Measurements from ENCODE around the gene KDM1A.
A peak's percentile ranks its signal among the peaks of the same experiment; 100 is the strongest.

The KDM1A gene

DNA sequence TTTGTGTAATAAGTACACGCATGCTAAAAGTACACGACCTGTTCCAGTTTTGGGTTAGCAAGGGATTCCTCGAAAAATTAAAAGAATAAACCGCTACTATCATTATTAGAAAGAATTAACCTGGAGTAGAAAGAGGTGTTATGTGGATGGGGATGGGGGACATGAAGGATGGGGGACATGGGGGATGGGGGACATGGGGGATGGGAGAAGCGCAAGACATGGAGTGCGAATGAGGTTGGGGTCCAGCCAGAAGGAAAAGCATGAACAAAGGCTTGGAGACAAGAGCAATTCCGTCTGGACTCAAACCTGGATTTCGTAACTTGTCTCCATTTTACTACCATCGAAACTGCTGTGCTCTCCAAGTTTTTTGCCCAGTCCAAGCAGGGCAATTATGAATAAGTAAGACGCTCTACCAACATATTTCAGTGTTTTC lies 591 bp upstream of the KDM1A start:
- no peak for DNase-seq

DNA sequence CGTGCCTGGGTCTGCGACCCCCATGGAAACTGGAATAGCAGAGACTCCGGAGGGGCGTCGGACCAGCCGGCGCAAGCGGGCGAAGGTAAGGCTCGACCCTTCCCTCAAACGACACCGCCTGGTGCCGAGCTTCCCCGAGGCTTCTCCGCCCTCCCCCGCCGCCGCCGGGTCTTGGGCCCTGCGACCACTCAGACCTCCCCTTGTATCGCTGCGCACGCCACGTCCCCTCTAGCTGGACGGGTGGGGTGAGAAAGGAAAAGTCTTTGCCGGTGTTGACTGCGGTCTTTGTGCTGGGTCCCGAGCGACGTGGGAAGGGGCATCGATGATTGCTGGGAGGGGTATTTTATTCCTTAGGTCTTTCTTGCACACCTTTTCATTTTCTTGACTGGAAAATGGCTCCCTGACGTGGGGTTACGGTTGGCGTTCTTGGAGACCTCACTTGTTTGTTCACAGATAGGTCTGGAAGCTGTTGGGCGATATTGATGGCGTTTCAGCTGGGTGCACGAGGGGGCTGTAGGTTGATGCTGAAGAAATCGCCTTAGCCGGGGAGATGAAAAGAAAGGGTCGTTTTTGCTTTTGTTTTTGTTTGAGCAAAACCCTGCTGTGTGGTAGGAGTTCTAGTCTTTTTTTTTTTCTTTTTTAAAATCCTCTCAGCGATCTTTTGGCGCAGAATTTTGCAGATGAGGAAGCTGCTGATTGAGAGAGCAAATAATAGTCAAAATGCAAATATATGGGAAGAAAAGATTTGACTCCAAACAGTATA lies 776 bp downstream of the KDM1A start:
- DNase-seq = peak; percentile 54

DNA sequence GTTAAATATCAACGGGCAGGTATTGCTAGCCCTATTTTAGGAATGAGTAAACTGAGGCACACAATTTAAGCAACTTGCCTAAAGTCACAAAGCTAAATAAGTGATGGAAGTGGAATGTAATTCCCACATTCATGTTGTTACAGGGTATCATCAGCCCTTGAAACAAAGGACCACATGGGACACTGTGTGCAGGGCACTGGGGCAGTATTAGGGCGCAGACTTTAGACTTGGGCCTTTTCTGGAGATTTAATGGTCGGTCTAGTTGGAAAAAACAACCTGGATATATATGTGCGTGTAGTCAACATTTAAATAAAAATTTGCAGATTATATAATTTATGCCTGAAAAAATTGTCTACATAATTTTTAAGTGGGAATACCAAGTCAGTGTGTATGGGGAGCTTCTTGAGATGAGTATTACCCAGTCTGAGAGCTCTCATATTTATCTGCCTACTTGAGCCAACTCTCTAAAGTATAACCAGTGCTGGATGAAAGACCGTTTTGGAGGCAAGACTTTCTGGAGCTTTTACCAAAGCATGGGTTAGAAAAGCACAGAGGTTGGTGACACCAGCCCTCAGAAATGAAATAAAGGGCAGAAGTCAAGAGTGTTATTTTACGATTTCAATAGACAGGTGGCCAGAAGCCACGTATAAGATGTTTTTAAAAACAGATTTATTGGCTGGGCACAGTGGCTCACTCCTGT lies 1.6 kb downstream of the KDM1A start:
- DNase-seq = no peak

DNA sequence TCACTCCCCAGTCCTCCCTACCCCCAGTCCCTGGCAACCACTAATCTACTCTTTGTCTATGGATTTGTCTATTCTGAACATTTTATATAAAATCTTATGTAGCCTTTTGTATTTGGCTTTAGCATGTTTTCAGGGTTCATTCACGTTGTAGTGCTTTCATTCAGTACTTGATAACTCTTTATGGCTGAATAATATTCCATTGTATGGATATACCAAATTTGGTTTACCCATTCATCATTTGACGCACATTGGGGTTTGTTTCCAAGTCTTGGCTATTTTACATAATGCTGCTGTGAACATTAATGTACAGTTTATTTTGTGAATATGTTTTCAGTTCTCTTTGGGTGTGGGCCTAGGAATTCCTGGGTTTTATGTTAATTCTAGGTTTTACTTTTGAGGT lies 2.6 kb downstream of the KDM1A start:
- no peak for DNase-seq

GRCh38 chr1:23023174-23023845 lies 4.0 kb downstream of the KDM1A start:
- no peak for DNase-seq

DNA sequence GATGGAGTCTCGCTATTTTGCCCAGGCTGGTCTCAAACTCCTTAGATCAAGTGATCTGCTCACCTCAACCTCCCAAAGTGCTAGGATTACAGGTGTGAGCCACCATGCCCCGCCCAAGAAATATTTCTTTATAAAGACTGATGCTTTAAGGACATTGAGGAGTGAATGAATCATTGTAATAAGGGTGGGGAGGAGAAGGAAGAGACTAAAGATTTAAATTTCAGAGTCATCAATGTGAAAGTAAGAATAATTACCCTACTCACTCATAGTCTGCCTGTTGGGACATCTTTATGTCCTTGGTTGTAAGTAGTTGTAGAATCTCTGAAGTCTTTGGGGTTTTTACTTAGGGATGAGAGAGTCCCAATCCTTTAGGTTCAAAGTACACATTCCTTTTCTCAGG lies 7.3 kb downstream of the KDM1A start:
- no peak for DNase-seq

DNA sequence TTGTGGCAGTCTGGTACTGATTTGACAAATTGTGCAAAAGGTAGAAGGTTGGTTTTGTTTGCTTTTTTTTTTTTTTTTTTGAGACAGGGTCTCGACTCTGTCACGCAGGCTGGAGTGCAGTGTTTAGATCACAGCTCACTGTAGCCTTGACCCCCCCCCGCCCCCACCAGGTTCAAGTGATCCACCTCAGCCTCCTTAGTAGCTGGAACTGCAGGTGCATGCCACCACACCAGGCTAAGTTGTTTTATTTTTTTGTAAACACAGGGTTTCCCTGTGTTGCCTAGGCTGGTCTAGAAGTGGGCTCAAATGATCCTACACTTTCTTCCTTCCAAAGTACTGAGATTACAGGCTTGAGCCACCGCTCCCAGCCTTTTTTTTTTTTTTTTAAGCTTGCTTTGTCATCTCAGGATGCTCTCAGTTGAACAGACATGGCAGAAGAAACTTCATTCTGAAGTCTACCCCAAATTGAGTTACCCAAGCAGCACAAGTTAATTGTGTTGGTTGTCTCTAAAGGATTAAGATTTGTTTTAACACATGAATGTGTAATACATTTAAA lies 8.2 kb downstream of the KDM1A start:
- DNase-seq = no peak

DNA sequence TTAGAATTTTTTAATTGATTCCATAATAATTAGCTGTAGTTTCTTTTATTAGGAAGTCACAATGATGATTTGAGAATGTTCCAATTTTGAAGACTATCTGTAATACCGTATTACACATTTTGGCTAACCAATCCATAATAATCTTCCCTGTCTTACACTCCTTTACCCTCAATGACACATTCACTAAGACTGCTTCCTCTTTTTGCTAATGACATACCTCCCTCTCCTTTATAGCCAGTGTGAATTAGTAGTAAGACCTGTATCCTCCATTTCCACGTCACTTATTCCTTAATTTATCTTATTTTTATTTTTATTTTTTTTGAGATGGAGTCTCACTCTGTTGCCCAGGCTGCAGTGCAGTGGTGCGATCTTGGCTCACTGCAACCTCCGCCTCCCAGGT lies 10.1 kb downstream of the KDM1A start:
- no peak for DNase-seq

DNA sequence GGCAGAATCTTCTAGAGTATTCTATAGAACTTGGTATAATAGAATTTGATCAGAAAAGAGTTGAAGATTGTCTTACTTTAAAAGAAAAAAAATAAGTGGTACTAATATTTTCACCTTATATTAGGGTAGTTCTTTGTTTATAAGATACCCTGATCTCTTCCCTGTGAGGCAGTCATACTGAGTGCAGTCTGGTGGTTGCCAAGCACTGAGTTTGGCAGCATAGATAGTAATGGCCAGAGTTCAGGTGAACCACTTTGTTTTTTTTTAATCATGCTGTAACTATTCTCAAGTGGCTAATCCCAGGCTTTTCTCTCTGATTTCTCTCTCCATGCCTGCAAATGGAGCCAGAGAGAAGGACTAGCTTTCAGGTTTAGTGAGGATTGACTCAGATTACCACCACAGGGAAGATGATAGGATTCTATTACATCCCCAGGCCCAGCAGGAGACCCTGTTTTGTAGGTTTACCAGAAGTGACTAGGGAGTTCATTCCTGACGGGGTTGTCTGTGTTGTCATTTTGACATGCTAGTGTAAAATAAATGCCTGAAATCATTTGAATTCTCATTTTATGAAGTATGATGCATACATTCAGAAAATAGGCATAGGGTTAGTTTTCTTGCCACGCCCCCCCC lies 16.7 kb downstream of the KDM1A start:
- no peak for DNase-seq

DNA sequence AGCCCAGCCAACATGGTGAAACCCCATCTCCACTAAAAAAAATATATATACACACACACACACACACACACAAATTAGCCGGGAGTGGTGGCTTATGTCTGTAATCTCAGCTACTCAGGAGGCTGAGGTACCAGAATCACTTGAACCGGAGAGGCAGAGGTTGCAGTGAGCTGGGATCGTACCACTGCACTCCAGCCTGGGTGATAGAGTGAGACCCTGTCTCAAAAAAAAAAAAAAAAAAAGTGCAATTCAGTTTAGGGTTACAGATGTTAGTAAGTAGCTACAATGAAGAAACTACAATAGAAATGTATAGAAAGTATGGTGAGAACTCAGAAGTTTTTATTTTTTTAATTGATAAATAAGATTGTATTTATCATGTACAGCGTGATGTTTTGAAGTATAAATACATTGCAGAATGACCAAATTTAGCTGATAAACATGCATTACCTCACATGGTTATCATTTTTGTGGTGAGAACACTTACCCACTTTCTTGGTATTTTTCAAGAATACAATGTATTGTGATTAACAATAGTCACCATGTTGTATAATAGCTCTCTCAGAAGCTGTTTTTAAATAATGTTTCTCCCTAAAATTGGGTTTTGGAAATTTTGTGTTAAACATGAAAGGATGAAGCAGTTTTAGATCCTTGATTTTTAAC lies 17.9 kb downstream of the KDM1A start:
- DNase-seq = no peak

DNA sequence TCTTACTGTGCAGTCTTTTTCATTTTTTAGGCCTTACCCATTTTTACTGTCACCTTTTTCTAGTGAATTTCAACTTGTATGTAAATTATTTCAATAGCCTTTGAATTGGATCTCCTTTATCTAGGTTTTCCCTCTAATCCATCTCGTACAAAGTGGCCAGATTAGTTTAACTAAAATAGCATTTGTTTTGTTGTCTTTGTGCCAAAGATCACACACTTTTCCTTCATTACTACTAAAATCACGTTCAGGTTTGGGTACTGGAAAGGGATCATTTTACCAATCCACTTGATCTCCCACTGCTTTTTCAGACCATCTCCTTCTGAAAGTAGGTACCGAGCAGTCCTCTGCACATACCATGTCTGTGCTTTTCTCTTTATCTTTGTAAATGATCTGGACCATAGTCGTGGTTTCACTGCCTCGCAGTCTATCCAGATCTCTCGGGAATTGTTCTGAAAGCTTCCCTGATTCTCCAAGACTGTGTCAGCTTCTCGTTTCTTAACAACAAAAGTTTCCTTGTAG lies 20.1 kb downstream of the KDM1A start:
- DNase-seq = no peak

DNA sequence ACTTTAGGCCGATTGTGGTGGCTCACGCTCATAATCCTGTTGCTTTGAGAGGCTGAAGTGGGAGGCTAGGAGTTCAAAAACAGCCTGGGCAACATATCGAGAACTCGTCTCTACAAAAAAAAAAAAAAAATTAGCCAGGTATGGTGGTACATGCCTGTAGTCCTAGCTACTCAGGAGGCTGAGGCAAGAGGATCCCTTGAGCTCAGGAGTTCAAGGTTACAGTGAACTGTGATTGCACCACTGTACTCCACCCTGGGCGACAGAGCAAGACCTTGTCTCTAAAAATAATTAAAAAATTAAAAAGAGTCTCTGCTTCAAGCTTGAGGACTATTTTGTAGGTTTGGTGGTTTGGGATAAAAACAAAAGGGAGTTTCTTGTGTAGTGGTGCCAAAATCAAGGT lies 21.2 kb downstream of the KDM1A start:
- DNase-seq = no peak

DNA sequence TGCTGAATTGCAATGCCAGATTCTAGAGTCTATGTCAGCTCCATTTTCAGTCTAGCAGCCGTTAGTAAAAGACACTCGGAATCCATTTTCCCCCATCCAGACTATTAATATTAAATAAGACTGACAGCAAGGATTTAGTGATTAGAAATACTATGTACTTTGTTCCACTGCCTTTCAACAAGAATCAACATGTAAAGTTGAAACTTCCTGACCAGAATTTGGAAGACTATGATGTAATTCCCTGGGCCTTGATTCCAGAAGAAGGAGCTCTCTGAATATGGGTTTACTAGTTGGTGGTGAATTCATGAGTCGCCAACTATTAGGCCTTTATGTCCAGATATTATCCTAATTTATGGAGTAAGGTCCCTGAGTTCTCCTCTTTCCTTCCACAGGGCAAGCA lies 24.8 kb downstream of the KDM1A start:
- DNase-seq = no peak

DNA sequence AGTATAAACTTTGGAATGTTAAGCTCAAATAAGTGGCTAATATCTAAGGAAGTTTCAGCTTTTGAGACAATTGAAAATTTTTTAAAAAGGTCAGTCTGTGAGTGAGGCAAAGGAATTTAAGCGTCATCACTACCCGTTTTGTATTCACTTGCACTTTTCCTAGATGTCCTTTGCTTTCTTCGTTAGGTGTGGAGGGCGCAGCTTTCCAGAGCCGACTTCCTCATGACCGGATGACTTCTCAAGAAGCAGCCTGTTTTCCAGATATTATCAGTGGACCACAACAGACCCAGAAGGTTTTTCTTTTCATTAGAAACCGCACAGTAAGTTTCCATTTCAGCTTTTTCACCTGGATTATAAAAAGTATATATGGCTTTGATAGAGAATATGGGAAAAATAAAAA lies 30.9 kb downstream of the KDM1A start:
- no peak for DNase-seq

DNA sequence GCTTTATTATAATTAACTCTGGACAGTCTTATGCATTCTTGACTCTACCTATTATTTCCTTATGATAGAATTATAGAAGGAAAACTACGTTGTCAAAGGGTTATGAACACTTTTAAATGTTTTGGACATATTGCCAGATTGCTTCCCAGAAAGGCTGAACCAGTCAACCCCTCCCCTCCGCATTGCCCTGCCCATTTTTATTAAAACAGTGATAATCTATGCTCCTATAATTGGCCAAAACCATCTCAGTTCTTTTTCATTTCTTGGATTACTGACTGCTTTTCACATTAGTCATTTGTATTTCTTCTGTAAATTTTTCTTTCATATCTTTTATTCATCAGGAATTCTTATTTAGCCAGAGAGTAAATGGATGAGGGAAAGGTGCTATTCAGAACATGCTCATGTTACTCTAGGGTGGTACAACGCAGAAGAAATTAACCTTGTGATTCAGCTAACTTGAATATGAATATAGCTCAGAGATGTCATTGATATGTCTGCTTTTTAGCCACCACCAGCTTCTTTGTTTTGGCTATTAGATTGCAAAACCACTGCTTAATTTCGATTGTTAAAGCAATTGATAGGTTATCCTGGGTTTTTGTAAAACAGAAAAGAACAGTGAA lies 32.1 kb downstream of the KDM1A start:
- DNase-seq = no peak

GRCh38 chr1:23057301-23057700 lies 38.0 kb downstream of the KDM1A start:
- DNase-seq = no peak

- DNase-seq = no peak
Observed at GRCh38 chr1:23062271-23062670, 43.0 kb downstream of the KDM1A start.

GRCh38 chr1:23065385-23065784 lies 46.1 kb downstream of the KDM1A start:
- DNase-seq = no peak

GRCh38 chr1:23066075-23066474 lies 46.8 kb downstream of the KDM1A start:
- no peak for DNase-seq

DNA sequence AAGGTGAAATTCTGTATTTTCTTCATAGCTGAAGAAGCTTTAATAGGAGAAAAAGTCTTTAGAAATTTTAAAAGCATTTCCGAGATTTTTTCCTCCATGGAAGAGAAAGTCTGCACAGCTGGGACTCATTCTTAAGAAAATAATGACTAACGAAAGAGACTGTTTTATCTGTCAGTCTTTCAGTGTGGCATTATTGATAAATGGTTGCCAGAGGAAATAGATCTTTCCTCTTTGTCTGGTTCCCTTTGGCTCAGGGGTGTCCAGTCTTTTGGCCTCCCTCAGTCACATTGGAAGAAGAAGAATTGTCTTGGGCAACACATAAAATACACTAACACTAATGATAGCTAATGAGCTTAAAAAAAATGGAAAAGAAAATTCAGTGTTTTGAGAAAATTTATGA lies 49.9 kb downstream of the KDM1A start:
- DNase-seq = no peak

- DNase-seq = no peak
Observed at GRCh38 chr1:23069675-23070074, 50.4 kb downstream of the KDM1A start.

DNA sequence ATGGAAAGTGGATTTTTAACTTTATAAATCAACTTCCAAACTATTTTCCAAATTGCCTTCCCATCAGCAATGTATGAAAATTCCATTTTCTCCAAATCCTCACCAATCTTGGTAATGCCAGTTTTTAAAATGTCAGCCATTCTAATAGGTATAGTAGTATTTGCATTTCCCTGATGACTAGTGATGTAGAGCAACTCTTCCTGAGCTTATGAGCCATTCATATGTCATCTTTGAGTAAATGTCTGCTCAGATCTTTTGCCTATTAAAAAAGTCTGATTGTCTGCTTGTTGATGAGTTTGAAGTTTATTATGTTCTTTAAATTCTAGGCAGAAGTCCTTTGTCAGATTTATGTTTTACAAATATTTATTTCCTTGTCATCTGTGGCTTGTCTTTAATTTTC lies 54.7 kb downstream of the KDM1A start:
- DNase-seq = no peak

All from NCI-H2227 treated with DMSO at 0.1 percent for 48 hours (cell line).